Psoas muscle (tissue), 8 donors: ENCODE data around the gene COX19. TPM values are rescaled to one million over a fixed set of nuclear protein-coding genes. Genes with fewer than 3 reads are reported as not detected.

Experiments
- ATAC-seq, 4 donors: fragments of 200-7000 bp; cut with Tn5 transposase; one replicate each; pipeline ENCODE4 v1.9.1; 2020; ENCODE audit warnings: moderate library complexity in 3 of 4, mild to moderate bottlenecking in 2 of 4
- DNase-seq, 2 donors: peaks; one replicate each; pipeline ENCODE4 v3.0.0-alpha.2; 2020
- H3K27ac ChIP-seq: fragments of 200-600 bp; one replicate; pipeline ENCODE4 v1.8.0; 2022
- H3K27me3 ChIP-seq, 3 donors: fragments of 200-600 bp in 1 of 3; one replicate each; pipeline versions ENCODE4 v1.6.1 to v1.8.0; 2013 to 2022; ENCODE audit warnings: low read length in 2 of 3, mild to moderate bottlenecking in 2 of 3, moderate library complexity in 1 of 3; ENCODE audit not compliant: insufficient read depth in 3 of 3
- H3K36me3 ChIP-seq, 2 donors: fragments of 200-600 bp in 1 of 2; one replicate each; pipeline versions ENCODE4 v1.6.1 to v1.8.0; 2013 to 2022; ENCODE audit warnings: low read depth in 1 of 2, mild to moderate bottlenecking in 1 of 2, moderate library complexity in 1 of 2; ENCODE audit not compliant: insufficient read depth in 1 of 2
- H3K4me1 ChIP-seq: fragments of 200-600 bp; one replicate; pipeline ENCODE4 v1.8.0; 2022
- H3K4me3 ChIP-seq: fragments of 200-600 bp; one replicate; pipeline ENCODE4 v1.8.0; 2022; ENCODE audit warnings: mild to moderate bottlenecking
- H3K9me3 ChIP-seq: fragments of 200-600 bp; one replicate; pipeline ENCODE4 v1.8.0; 2022
- WGBS, 3 donors: extraction: QIAGEN DNeasy Blood & Tissue Kit; methylation state at CpG; one replicate each; pipeline versions ENCODE4 v1.1.6 to v1.1.7; 2013; 5-methylcytosine and 5-hydroxymethylcytosine counted together
- intact Hi-C, 2 donors: fragments of 100-400 bp; cut with DNase I; formaldehyde crosslinking; loops; one replicate each; pipeline versions ENCODE4 v1.11.0 to v1.14.2; 2022
- polyA plus RNA-seq, 3 donors: library from polyadenylated mRNA; stranded (reverse); fragments of 200-250 nt; gene quantifications; one replicate each; pipeline ENCODE4 v1.2.3, GENCODE V29; 2013
- total RNA-seq, 4 donors: library from RNA; stranded (reverse); fragmentation: NEBNext Ultra II Directional in 2 of 4; extraction: Animal tissue kit (Norgen Biotek cat#: 25700) in 2 of 4; gene quantifications; one replicate each; pipeline versions ENCODE4 v1.2.1 to v1.2.4, GENCODE V29; 2021 to 2023
- TF ChIP-seq, protein P1 (sequence below): fragments of 200-600 bp; IDR thresholded peaks from one replicate; pipeline ENCODE4 v1.8.0; 2022; ENCODE audit warnings: antibody characterized with exemption
- donor health status: healthy with polysubstance abuse.
- donor health status: DM: no; HTN: no; CAD: no; lungs with moderate emphysema.
- donor health status: Bipolar disorder and iron deficiency.
- donor health status: healthy.
- donor health status: DM: yes; HTN: yes; CAD: no.
- donor health status: DM: no; HTN: no; CAD: no.
- donor health status: DM: no; HTN: no; CAD: no.
- donor health status: DM: yes; HTN: yes; CAD: no.

Gene COX19
- total and polyA plus RNA-seq, 7 donors: 4.5 to 12.2 (median 7.5) TPM

DNA sequence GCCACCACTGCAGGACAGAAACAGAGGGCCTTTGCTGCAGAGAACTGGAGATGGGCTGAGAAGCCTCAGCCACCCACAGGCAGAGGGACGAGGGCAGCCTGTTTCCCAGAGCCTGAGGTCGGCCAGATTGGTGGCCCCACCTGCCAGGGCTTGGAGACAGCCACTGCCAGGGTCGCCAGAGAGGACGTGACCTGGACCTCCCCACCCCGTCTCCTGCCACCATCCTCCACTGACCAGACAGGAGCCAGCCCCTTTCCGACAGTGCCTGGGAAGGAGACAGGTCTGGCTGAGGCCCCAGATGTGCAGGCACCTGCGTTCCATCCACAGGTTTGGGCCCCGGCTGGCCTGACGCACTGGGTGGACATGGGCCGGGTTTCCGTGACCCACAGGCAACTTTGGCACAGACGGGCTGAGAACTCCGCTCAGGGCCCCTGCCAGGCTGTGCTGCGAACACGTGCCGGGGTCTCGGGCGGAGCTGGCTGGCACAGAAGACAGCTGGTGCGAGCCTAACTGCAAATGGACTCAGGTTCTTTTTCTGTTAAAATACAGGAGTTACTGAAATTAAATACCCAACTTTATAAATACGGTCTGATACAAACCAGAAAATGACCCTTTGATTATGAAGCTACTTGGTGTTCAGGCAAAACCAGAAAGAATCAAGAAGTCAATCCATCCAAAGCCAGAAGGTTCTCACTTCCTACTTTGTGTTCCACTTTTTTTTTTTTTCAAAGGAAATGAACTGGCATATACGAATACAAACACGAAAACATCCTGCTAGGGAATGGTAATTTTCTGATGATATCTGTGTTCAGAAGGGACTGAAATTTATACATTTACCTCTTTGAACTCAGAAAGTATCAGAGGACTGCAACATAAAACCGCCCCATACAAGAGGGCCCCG, 6.9 kb downstream of the COX19 start:
- Histone ChIP-seq H3K27ac (no peak overlapping the region), H3K9me3 (no peaks in the 10 kb centered on the region), H3K4me3 (no peak overlapping the region), H3K4me1 (peaks cover 38% of the 10 kb centered on the region), H3K36me3 (peaks cover 0 to 68% of the 10 kb centered on the region in 2 donors), H3K27me3 (peaks cover 0 to 3% (median 0%) of the 10 kb centered on the region in 3 donors)
- no peak for DNase-seq
- 65 to 83% (median 72%) methylated on average over 24 of the region's 24 CpGs for WGBS, 3 donors
- no peak for ATAC-seq
- intact Hi-C loops: no loop called here
- TF ChIP-seq, protein P1, sequence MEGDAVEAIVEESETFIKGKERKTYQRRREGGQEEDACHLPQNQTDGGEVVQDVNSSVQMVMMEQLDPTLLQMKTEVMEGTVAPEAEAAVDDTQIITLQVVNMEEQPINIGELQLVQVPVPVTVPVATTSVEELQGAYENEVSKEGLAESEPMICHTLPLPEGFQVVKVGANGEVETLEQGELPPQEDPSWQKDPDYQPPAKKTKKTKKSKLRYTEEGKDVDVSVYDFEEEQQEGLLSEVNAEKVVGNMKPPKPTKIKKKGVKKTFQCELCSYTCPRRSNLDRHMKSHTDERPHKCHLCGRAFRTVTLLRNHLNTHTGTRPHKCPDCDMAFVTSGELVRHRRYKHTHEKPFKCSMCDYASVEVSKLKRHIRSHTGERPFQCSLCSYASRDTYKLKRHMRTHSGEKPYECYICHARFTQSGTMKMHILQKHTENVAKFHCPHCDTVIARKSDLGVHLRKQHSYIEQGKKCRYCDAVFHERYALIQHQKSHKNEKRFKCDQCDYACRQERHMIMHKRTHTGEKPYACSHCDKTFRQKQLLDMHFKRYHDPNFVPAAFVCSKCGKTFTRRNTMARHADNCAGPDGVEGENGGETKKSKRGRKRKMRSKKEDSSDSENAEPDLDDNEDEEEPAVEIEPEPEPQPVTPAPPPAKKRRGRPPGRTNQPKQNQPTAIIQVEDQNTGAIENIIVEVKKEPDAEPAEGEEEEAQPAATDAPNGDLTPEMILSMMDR: no peak

DNA sequence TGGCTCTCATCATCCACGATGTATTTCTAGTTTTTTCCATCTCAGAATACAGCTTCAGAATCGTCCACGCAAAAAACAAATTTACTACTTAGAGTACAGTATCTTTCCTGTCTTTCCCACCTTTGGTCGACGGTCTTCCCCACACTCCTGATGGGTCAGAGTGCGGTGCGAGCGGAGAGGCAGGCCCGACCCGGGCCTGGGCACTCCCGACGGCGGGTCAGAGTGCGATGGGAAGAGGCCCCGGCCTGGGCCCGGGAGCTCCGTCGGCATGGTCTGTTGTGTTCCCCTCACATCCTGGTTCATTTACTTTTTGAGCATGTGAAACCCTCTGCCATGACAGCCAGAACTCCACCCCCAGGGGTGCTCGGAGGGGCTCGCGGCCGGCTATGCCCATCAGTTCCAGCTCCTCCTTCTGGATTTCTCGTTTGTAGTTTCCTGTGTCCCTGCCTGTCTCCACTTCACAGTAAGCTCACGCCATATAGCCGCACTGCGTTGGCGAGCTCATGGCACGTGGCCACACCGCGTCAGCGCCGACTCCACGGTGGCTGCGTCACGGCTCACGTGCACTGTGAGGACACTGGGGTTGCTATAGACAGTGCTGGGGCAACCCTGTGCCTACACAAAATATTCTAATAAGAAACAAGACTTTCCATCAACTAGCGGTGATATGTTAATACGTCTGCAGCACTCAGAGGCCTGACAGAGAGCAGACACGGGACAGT, 7.8 kb downstream of the COX19 start:
- DNase-seq (no peak), ATAC-seq (no peak)
- TF ChIP-seq, protein P1: no peak
- no peak overlapping the region for H3K4me3 ChIP-seq
- peaks cover 0 to 58% of the 10 kb centered on the region in 2 donors for H3K36me3 ChIP-seq
- H3K27ac ChIP-seq: no peak overlapping the region
- peaks cover 31% of the 10 kb centered on the region for H3K4me1 ChIP-seq
- intact Hi-C loops: no loop called here
- H3K9me3 ChIP-seq: no peaks in the 10 kb centered on the region
- peaks cover 0 to 3% (median 0%) of the 10 kb centered on the region in 3 donors for H3K27me3 ChIP-seq
- 85 to 88% (median 86%) methylated on average over 39 of the region's 39 CpGs for WGBS, 3 donors

DNA sequence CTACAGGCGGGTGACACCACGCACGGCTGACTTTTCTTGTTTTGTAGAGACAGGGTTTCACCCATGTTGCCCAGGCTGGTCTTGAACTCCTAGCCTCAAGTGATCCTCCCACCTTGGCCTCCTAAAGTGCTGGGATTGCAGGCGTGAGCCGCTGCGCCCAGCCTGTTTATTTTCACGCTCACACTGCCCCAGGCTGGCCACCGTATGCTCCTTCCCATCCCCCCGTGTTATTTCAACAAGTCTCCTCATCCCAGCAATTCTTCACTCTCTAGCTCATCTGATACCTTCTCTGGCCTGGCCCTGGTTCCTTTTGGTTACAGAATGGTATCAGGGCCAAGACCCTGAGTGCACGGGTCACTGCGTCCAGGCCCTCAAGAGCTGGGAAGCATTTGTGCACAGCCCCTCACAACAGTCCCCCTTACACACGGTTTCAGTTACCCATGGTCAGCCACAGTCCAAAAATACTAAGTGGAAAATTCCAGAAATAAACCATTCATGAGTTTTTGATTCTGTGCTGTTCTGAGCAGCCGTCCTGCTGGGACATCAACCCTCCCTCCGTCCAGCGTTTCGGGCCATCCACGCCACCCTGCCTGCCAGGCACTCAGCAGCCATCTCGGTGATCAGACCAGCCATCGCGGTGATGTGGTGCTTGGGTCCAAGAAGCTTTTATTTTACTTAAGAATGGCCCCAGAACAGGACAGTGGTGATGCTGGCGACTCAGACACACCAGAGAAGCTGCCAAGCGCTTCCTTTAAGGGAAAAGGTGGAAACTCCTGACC, 8.9 kb downstream of the COX19 start:
- Histone ChIP-seq H3K27ac (peak overlapping the region; percentile 83), H3K4me3 (no peak overlapping the region), H3K27me3 (peaks cover 0 to 7% (median 3%) of the 10 kb centered on the region in 3 donors), H3K4me1 (peaks cover 25% of the 10 kb centered on the region), H3K36me3 (peaks cover 0 to 48% of the 10 kb centered on the region in 2 donors), H3K9me3 (no peaks in the 10 kb centered on the region)
- peak; percentile 1 to 41 for DNase-seq
- TF ChIP-seq, protein P1: no peak
- ATAC-seq: peak in 1 of 4 donors; percentile 9
- 68 to 84% (median 73%) methylated on average over 22 of the region's 22 CpGs for WGBS, 3 donors
- intact Hi-C loops: no loop called here

DNA sequence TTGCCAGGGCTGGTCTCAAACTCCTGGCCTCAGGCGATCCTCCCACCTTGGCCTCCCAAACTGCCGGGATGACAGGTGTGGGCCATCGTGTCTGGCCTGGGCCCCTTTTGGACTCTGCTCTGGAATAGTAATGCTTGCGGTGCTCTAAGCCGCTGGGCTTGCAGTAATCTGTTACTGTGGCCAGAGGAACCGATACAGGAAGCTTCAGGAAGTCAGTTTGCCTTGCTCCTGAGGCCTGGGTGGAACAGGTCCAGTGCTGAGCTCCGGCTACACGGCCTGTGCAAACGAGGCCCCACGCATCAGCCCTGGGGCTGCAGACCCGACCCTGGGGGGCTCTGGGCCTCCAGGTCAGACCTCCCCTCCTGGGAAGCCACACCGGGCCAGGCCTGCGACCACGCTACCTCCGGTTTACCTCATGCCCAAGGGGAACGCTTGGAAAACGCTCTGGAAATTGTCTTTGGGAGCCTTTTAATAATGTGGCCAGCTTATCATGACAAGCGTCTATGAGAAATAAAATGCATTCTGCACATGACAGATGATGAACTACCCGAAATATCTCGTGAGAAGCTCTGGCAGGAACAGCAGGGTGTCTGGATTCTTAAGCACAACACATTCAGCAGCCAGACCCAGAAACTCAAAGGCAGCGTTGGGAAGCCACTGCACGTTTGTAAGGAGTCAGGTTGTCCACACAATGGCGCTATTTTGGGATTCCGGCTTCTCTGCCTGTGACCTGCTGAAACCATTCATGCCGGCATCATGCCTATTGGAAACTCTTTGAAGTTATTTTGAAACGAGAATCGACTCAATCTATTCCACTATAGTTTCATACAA, 10.7 kb downstream of the COX19 start:
- Histone ChIP-seq H3K27me3 (peaks cover 0 to 7% (median 3%) of the 10 kb centered on the region in 3 donors), H3K27ac (peak overlapping the region; percentile 83), H3K36me3 (peaks cover 0 to 32% of the 10 kb centered on the region in 2 donors), H3K9me3 (no peaks in the 10 kb centered on the region), H3K4me1 (peaks cover 25% of the 10 kb centered on the region), H3K4me3 (peak overlapping the region; percentile 17)
- DNase-seq (peak; percentile 39 to 67), ATAC-seq (peak; percentile 62 to 81 (median 72))
- WGBS, 3 donors: 23 to 33% (median 32%) methylated on average over 27 of the region's 27 CpGs
- intact Hi-C loops: no loop called here
- TF ChIP-seq, protein P1: peak; percentile 24
